ENCODE measurements around the gene KIF22.

GRCh38 chr16:29769507-29769906 is 21.0 kb upstream of the KIF22 start:
- TF ChIP-seq CTCF (IDR thresholded peaks at IDR 0.05; ENCODE audit: low read length) (no peak), EZH2 (optimal IDR thresholded peaks at IDR 0.05; ENCODE audit: low read depth, low read length) (no peak)

All from MM.1S (cell line).